ENCODE measurements around the gene HIKESHI. TPM values are rescaled to one million over a fixed set of nuclear protein-coding genes. Genes with fewer than 3 reads are reported as not detected.

The HIKESHI gene
- total and polyA plus RNA-seq, 2 donors (not counting 1 experiment from before 2014, with no cell fraction given), result 24.4 to 28.0 TPM

DNA sequence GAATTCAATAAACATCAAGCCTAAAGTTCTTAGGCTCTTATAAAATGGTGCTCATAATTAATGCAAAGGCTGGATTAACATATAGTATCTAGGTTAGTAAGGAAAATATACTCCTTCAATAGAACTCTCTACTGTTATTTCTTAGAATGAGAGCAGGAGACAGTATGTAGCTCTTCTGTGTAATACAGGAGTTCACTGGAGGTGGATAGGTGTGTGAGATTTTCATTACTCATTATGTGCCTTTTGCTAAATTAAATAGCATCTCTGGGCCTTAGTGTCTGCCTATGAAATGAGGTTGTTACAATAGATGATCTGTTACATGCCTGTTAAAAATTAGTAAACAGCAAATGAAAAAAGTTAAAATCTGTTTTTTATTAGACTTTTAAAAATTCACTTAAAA, 36.8 kb upstream of the HIKESHI start:
- H3K4me2 ChIP-seq (replicated peaks; ENCODE audit: low read depth, low read length, poor library complexity, severe bottlenecking), result no peak overlapping the region
- no peak for TF ChIP-seq EZH2 (IDR thresholded peaks at IDR 0.05; ENCODE audit: borderline replicate concordance, insufficient read depth, low read depth, low read length, poor library complexity, severe bottlenecking)
- TF ChIP-seq, protein P1, sequence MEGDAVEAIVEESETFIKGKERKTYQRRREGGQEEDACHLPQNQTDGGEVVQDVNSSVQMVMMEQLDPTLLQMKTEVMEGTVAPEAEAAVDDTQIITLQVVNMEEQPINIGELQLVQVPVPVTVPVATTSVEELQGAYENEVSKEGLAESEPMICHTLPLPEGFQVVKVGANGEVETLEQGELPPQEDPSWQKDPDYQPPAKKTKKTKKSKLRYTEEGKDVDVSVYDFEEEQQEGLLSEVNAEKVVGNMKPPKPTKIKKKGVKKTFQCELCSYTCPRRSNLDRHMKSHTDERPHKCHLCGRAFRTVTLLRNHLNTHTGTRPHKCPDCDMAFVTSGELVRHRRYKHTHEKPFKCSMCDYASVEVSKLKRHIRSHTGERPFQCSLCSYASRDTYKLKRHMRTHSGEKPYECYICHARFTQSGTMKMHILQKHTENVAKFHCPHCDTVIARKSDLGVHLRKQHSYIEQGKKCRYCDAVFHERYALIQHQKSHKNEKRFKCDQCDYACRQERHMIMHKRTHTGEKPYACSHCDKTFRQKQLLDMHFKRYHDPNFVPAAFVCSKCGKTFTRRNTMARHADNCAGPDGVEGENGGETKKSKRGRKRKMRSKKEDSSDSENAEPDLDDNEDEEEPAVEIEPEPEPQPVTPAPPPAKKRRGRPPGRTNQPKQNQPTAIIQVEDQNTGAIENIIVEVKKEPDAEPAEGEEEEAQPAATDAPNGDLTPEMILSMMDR (IDR thresholded peaks at IDR 0.05), result no peak
- intact Hi-C loops (cut with micrococcal nuclease), result no loop called here
- peaks cover 14 to 52% of the 10 kb centered on the region in 2 experiments for H3K36me3 ChIP-seq (replicated peaks in 1 of 2; ENCODE audit: control extremely low read depth in 1 of 2, control insufficient read depth in 1 of 2, extremely low read depth in 1 of 2, insufficient read depth in 2 of 2, low read length in 1 of 2)
- DNase-seq, result no peak
- no peak overlapping the region for H3K27ac Mint-ChIP-seq
- no peak for ATAC-seq (ENCODE audit: low read depth)
- no peak overlapping the region for H3K4me3 ChIP-seq (ENCODE audit: control extremely low read depth in 1 of 5, extremely low read depth in 1 of 5, insufficient read depth in 1 of 5, low read depth in 2 of 5, low read length in 4 of 5)
- H3K9me3 ChIP-seq (ENCODE audit: control extremely low read depth in 1 of 3, control insufficient read depth in 2 of 3, insufficient read depth in 1 of 3, low read length in 2 of 3), result peaks cover 0 to 1% (median 0%) of the 10 kb centered on the region in 3 donors
- H3K27ac ChIP-seq (ENCODE audit: low read length in 2 of 2), result no peak overlapping the region
- POLR2A ChIA-PET, result no interaction called here
- CTCF ChIA-PET, result interaction anchor here (1.0 to 1.9 kb wide), 4 partner anchors 9 to 224 kb away, joined by 3 to 6 read pairs (median 4); no protein-coding TSS in a partner anchor
- H3K4me1 ChIP-seq (ENCODE audit: control insufficient read depth in 2 of 2, insufficient read depth in 2 of 2, low read length in 2 of 2), result no peaks in the 10 kb centered on the region
- peaks cover 15% of the 10 kb centered on the region for H3K79me2 ChIP-seq (ENCODE audit: control insufficient read depth, insufficient read depth, low read length)
- no peaks in the 10 kb centered on the region for H3K27me3 ChIP-seq (replicated peaks in 1 of 4; ENCODE audit: control extremely low read depth in 1 of 4, control insufficient read depth in 3 of 4, insufficient read depth in 4 of 4, low read length in 3 of 4)
- H3K27me3 Mint-ChIP-seq, result no peaks in the 10 kb centered on the region
- peaks cover 2% of the 10 kb centered on the region for H3K4me1 Mint-ChIP-seq
- peaks cover 4% of the 10 kb centered on the region for H3K9me3 Mint-ChIP-seq (ENCODE audit: insufficient read depth)
- H4K20me1 ChIP-seq (ENCODE audit: control insufficient read depth, insufficient read depth, low read length, poor library complexity, severe bottlenecking), result no peaks in the 10 kb centered on the region
- H2AFZ ChIP-seq (ENCODE audit: insufficient read depth, low read depth, low read length, poor library complexity, severe bottlenecking), result no peak overlapping the region
- H3K9ac ChIP-seq (ENCODE audit: low read length), result no peak overlapping the region
- H3K4me3 Mint-ChIP-seq, result no peak overlapping the region

DNA sequence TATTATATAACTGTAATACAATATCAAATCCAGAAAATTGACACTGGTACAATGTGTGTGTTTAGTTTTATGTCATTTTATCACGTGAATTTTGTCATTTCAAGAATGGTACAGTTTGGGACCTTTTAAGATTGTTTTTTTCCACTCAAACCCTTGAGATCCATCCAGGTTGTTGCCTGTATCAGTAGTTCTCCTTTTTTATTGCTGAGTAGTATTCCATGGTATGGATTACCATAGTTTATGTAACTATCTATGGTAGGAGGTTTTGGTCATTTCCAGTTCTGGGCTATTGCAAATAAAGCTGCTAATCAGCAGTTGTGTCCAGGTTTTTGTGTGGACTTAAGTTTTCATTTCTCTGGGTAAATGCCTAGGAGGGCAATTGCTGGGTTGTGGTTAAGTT, 32.4 kb upstream of the HIKESHI start:
- ChIA-PET POLR2A (no interaction called here), CTCF (interaction anchor here (1.0 to 1.5 kb wide), 3 partner anchors 21 to 228 kb away, joined by 3 to 4 read pairs (median 4); no protein-coding TSS in a partner anchor)
- Mint-ChIP-seq H3K9me3 (ENCODE audit: insufficient read depth) (peaks cover 4% of the 10 kb centered on the region), H3K27ac (no peak overlapping the region), H3K27me3 (no peaks in the 10 kb centered on the region), H3K4me1 (peaks cover 9% of the 10 kb centered on the region), H3K4me3 (no peak overlapping the region)
- DNase-seq, result no peak
- Histone ChIP-seq H2AFZ (ENCODE audit: insufficient read depth, low read depth, low read length, poor library complexity, severe bottlenecking) (no peak overlapping the region), H3K4me1 (ENCODE audit: control insufficient read depth in 2 of 2, insufficient read depth in 2 of 2, low read length in 2 of 2) (no peaks in the 10 kb centered on the region), H3K79me2 (ENCODE audit: control insufficient read depth, insufficient read depth, low read length) (peaks cover 39% of the 10 kb centered on the region), H3K27ac (ENCODE audit: low read length in 2 of 2) (no peak overlapping the region), H3K27me3 (replicated peaks in 1 of 4; ENCODE audit: control extremely low read depth in 1 of 4, control insufficient read depth in 3 of 4, insufficient read depth in 4 of 4, low read length in 3 of 4) (no peaks in the 10 kb centered on the region), H3K9ac (ENCODE audit: low read length) (no peak overlapping the region), H3K4me3 (ENCODE audit: control extremely low read depth in 1 of 5, extremely low read depth in 1 of 5, insufficient read depth in 1 of 5, low read depth in 2 of 5, low read length in 4 of 5) (no peak overlapping the region), H4K20me1 (ENCODE audit: control insufficient read depth, insufficient read depth, low read length, poor library complexity, severe bottlenecking) (peaks cover 9% of the 10 kb centered on the region), H3K4me2 (replicated peaks; ENCODE audit: low read depth, low read length, poor library complexity, severe bottlenecking) (no peak overlapping the region), H3K9me3 (ENCODE audit: control extremely low read depth in 1 of 3, control insufficient read depth in 2 of 3, insufficient read depth in 1 of 3, low read length in 2 of 3) (peaks cover 0 to 1% (median 0%) of the 10 kb centered on the region in 3 donors), H3K36me3 (replicated peaks in 1 of 2; ENCODE audit: control extremely low read depth in 1 of 2, control insufficient read depth in 1 of 2, extremely low read depth in 1 of 2, insufficient read depth in 2 of 2, low read length in 1 of 2) (peaks cover 12 to 56% of the 10 kb centered on the region in 2 experiments)
- no peak for ATAC-seq (ENCODE audit: low read depth)
- WGBS (ENCODE audit: insufficient coverage), result no CpG with 5 or more reads among the region's 1 CpG
- intact Hi-C loops (cut with micrococcal nuclease), result no loop called here
- no peak for TF ChIP-seq EZH2 (IDR thresholded peaks at IDR 0.05; ENCODE audit: borderline replicate concordance, insufficient read depth, low read depth, low read length, poor library complexity, severe bottlenecking)
- TF ChIP-seq, protein P1 (IDR thresholded peaks at IDR 0.05), result no peak

Data from B cell (primary cell).